ENCODE results near the gene MAGI1. TPM values are rescaled to one million over a fixed set of nuclear protein-coding genes. Genes with fewer than 3 reads are reported as not detected.
A peak's percentile ranks its signal among the peaks of the same experiment; 100 is the strongest.

Gene MAGI1
- total RNA-seq, 2 donors from 2014 or later: 23.4 to 41.4 TPM

GRCh38 chr3:65961733-65962132, 77.0 kb downstream of the MAGI1 start:
- no peaks in the 10 kb centered on the region for H3K9me3 ChIP-seq
- intact Hi-C loops (cut with DNase I): no loop called here
- TF ChIP-seq CTCF (IDR thresholded peaks at IDR 0.05): no peak
- H3K4me3 ChIP-seq: no peak overlapping the region
- H3K27me3 ChIP-seq: no peaks in the 10 kb centered on the region
- DNase-seq: no peak
- no peak overlapping the region for H3K9ac ChIP-seq (ENCODE audit: low read depth in 2 of 2, low read length in 2 of 2)
- no peaks in the 10 kb centered on the region for H3K36me3 ChIP-seq
- no peaks in the 10 kb centered on the region for H3K4me1 ChIP-seq
- H3K27ac ChIP-seq: no peak overlapping the region

GRCh38 chr3:65961128-65961527, 77.6 kb downstream of the MAGI1 start:
- Histone ChIP-seq H3K27ac (no peak overlapping the region), H3K4me1 (no peaks in the 10 kb centered on the region), H3K4me3 (no peak overlapping the region), H3K36me3 (no peaks in the 10 kb centered on the region), H3K9me3 (no peaks in the 10 kb centered on the region), H3K27me3 (no peaks in the 10 kb centered on the region), H3K9ac (ENCODE audit: low read depth in 2 of 2, low read length in 2 of 2) (no peak overlapping the region)
- TF ChIP-seq CTCF (IDR thresholded peaks at IDR 0.05): no peak
- no peak for DNase-seq
- intact Hi-C loops (cut with DNase I): no loop called here

- no peak for TF ChIP-seq CTCF (IDR thresholded peaks at IDR 0.05)
- Histone ChIP-seq H3K4me1 (peaks cover 6% of the 10 kb centered on the region), H3K9me3 (no peaks in the 10 kb centered on the region), H3K27me3 (no peaks in the 10 kb centered on the region), H3K36me3 (no peaks in the 10 kb centered on the region), H3K27ac (no peak overlapping the region), H3K4me3 (no peak overlapping the region), H3K9ac (ENCODE audit: low read depth in 2 of 2, low read length in 2 of 2) (no peak overlapping the region)
- DNase-seq: no peak
- intact Hi-C loops (cut with DNase I): no loop called here
These were observed 78.6 kb downstream of the MAGI1 start for GRCh38 chr3:65960087-65960486.

GRCh38 chr3:65958216-65958615, 80.5 kb downstream of the MAGI1 start:
- TF ChIP-seq CTCF (IDR thresholded peaks at IDR 0.05): no peak
- Histone ChIP-seq H3K4me1 (peaks cover 8% of the 10 kb centered on the region), H3K4me3 (no peak overlapping the region), H3K27ac (no peak overlapping the region), H3K36me3 (no peaks in the 10 kb centered on the region), H3K27me3 (no peaks in the 10 kb centered on the region), H3K9ac (ENCODE audit: low read depth in 2 of 2, low read length in 2 of 2) (no peak overlapping the region), H3K9me3 (no peaks in the 10 kb centered on the region)
- intact Hi-C loops (cut with DNase I): no loop called here
- DNase-seq: no peak

GRCh38 chr3:65955792-65956477, 82.8 kb downstream of the MAGI1 start:
- intact Hi-C loops (cut with DNase I): no loop called here
- Histone ChIP-seq H3K27me3 (no peaks in the 10 kb centered on the region), H3K9ac (ENCODE audit: low read depth in 2 of 2, low read length in 2 of 2) (peak overlapping the region; percentile 41 to 57), H3K27ac (no peak overlapping the region), H3K4me1 (peaks cover 15% of the 10 kb centered on the region), H3K36me3 (no peaks in the 10 kb centered on the region), H3K4me3 (no peak overlapping the region), H3K9me3 (no peaks in the 10 kb centered on the region)
- TF ChIP-seq CTCF (IDR thresholded peaks at IDR 0.05): no peak
- DNase-seq: no peak

Measured in colonic mucosa (tissue), 4 donors.